ENCODE results near the gene CYP46A1. TPM values are rescaled to one million over a fixed set of nuclear protein-coding genes. Genes with fewer than 3 reads are reported as not detected.

Gene CYP46A1
- total RNA-seq, 3 donors from 2014 or later = 0.08 to 0.32 (median 0.14) TPM

DNA sequence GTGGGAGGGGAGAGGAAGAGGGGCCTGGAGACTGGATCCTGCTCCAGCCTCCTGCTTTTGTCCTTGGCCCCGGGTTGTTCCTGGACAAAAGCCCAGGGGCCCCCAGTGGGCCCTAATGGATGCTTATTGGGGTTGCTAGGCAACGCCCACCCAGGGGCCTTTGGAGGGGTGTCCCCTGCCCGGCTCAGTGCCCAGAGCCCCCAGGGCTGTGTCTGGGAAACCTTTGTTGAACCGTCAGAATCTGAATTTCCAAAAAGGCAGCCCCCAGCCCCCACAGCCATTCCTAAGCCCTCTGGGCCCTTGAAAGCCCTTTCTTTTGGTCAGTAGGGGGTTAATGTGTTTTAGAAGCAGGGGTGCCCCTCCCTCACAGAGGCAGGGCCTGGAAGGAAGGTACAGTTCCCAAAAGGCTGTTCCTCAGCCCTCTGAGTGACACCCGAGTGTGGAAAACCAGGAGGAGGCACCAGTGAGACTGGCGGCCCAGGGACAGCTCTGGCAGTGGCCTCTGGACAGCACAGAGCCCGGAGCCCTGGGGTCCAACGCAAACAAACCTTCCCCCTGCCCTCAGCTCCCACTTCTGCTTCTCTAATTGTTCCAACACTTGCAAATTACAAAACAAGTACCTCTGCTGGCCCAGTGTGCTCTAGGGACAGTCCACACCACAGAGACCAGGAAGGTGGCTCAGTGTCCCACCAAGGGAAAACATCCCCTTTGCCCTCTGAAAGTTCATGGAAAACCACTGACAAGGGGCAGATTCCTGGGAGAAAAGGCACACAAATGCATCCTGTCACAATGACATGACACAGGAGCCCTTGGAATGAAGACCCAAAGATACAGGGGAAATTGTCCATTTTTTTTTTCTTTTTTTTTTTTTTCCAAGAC lies 19.8 kb upstream of the CYP46A1 start:
- Mint-ChIP-seq H3K4me3 (no peak overlapping the region), H3K27me3 (ENCODE audit: low read depth) (peaks cover 25% of the 10 kb centered on the region), H3K36me3 (ENCODE audit: insufficient read depth) (no peaks in the 10 kb centered on the region), H3K4me1 (ENCODE audit: low read depth) (peaks cover 3% of the 10 kb centered on the region), H3K9me3 (no peaks in the 10 kb centered on the region)
- DNase-seq (no peak), ATAC-seq (no peak)

DNA sequence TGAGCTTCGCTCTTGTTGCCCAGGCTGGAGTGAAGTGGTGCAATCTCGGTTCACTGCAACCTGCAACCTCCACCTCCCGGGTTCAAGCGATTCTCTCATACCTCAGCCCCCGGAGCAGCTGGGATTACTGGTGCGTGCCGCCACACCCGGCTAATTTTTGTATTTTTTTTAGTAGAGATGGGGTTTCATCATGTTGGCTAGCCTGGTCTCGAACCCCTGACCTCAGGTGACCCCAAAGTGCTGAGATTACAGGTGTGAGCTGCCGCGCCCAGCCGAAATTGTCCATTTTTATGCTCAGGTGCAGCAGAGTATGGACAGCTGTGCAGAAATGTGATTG lies 19.2 kb upstream of the CYP46A1 start:
- DNase-seq (no peak), ATAC-seq (no peak)
- Mint-ChIP-seq H3K36me3 (ENCODE audit: insufficient read depth) (no peaks in the 10 kb centered on the region), H3K4me1 (ENCODE audit: low read depth) (peaks cover 3% of the 10 kb centered on the region), H3K27me3 (ENCODE audit: low read depth) (peaks cover 25% of the 10 kb centered on the region), H3K4me3 (no peak overlapping the region), H3K9me3 (no peaks in the 10 kb centered on the region)

DNA sequence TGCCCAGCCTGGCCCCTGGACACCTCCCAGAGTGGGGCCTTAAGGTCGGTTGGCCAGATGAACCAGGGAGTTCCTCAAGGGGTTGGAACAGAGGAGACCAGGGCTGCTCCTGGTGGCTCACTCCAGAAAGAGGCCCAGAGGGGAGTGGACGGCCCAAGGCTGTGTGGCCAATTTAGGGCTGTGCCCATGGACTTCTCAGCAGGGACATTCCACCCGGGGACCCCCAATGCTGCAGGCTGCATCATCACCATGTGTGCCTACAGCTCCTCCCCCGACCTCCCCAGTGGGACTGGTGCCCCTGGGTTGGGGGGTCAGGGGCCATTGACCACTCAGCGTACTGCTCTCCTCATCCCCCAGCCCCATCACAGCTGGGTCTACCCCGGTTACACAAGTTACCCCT lies 17.6 kb upstream of the CYP46A1 start:
- Mint-ChIP-seq H3K36me3 (ENCODE audit: insufficient read depth) (no peaks in the 10 kb centered on the region), H3K27me3 (ENCODE audit: low read depth) (peaks cover 12% of the 10 kb centered on the region), H3K4me1 (ENCODE audit: low read depth) (no peaks in the 10 kb centered on the region), H3K9me3 (no peaks in the 10 kb centered on the region), H3K4me3 (no peak overlapping the region)
- DNase-seq (no peak), ATAC-seq (no peak)

DNA sequence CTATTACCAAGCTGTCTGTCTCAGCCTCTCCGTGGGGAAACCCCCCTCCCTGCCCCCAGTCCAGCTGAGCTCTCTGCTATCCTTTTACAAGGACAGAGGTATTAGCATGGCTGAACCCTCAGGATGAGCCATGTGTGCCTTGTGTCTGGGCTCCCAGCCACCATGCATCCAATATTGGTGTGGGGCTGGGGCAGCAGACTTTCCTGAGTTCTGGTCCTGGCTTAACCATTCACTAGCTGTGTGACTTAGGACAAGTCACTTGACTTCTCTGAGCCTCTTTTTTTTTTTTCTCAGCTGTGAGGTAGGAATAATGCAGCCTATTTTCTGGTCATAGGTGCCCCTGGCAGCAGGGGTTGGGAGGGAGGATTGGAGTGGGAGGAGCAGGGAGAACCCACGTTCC lies 17.1 kb upstream of the CYP46A1 start:
- ATAC-seq = no peak
- Mint-ChIP-seq H3K4me1 (ENCODE audit: low read depth) (no peaks in the 10 kb centered on the region), H3K36me3 (ENCODE audit: insufficient read depth) (no peaks in the 10 kb centered on the region), H3K9me3 (no peaks in the 10 kb centered on the region), H3K4me3 (no peak overlapping the region), H3K27me3 (ENCODE audit: low read depth) (peaks cover 11% of the 10 kb centered on the region)
- DNase-seq = no peak

DNA sequence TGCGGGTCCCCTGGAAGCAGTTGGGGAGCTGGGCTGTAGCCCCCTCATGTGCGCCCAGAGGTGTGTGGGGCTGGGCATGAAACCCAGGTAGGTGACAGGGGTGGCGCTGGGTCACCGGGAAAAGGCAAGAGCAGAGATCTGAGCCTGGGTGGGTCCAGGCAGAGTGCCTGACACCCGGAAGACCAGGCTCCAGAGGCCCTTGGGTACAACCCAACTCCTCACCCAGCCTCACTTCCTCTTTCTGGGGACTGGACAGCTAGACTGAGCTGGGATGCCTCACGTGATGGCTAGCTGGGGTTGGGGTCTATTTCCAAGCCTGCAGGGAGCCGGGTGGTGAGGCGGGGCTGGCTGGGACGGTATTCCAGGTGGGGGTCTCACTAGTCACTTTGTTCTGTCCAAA lies 16.3 kb upstream of the CYP46A1 start:
- no peak for ATAC-seq
- no peak for DNase-seq
- Mint-ChIP-seq H3K9me3 (no peaks in the 10 kb centered on the region), H3K4me3 (no peak overlapping the region), H3K36me3 (ENCODE audit: insufficient read depth) (no peaks in the 10 kb centered on the region), H3K27me3 (ENCODE audit: low read depth) (peaks cover 8% of the 10 kb centered on the region), H3K4me1 (ENCODE audit: low read depth) (peaks cover 5% of the 10 kb centered on the region)

DNA sequence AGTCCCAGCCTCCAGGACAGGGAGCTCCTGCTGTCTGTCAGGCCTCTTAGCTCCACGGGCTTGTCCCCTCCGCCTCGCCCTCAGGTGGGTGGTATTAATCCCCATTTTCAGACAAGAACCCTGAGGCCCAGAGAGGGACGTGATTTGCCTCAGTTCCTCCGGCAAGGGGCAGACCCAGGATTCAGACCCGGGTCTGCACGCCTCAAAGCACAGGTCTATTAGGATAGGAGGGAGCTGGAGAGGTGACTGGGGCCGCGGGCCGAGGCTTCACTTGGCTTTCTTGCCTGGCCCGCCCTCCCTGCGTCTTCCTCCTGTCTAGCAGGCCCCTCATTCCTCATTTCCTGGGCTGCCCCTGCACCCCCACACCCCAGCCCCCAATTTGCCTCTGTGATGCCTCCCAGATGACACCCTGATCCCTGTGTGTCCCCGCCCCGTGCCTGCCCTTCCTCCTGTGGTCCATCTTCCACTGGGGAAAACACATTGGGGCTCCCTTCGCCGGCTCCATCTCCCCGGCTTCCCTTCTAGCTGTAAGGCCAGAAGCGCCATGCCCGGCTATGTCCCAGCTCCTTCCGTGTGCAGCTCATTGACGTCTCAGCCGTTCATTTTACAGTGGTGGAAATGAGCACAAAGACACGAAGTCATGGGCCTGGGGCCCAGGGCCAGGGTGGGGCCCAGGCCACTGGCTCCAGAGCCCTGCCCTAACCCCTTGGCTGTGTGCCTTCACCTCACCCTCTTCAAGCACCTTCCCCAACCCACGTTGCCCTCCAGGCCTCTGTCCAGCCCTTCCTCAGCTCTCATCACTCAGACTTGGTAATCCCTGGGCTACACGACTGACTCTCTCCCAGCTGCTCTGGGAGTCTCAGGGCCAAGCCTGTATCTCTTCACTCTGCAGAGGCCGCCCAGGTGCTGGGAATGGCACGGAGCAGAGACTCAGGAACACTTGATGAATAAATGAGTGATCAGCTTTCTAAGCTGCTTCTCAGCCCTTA lies 15.5 kb upstream of the CYP46A1 start:
- Mint-ChIP-seq H3K4me3 (no peak overlapping the region), H3K36me3 (ENCODE audit: insufficient read depth) (no peaks in the 10 kb centered on the region), H3K27me3 (ENCODE audit: low read depth) (peaks cover 6% of the 10 kb centered on the region), H3K4me1 (ENCODE audit: low read depth) (peaks cover 10% of the 10 kb centered on the region), H3K9me3 (no peaks in the 10 kb centered on the region)
- DNase-seq = no peak
- ATAC-seq = no peak

DNA sequence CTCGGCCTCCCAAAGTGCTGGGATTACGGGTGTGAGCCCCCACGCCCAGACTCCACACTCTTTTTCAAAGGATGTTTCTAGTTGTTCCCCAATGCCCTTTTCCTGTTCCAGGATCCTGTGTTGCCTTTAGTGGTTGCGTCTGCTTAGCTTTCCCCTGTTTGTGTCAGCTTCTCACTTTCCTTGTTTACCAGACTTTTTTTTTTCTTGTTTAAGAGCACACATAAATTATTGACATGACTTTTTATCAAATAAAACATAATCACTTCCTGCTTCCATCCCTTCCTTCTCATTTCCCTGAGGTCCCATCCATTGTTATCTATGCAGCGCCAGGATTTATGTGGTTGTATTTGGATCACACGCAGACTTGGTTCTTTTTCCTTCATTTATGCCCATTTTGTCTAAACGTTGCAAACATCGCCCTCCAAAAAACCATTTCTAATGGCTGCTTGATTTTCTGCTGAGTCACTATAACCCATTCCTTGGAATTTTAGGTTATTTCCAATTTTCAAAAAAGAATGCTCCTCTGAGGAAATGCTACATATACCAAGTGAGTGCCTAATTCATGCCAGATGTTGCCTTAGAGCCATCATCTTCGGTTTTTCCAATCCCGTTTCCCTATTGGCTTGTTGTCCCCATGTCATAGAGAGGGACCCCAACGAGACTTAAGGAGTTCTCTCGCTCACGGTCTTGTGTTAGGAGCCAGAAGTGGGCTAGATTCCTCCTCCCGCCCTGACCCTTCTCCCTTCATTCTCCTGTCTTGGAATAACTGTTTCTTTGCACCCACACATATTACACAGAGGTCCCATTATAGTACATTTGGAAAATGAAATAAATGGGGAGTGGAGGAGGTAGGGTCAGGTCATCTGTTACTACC lies 13.5 kb upstream of the CYP46A1 start:
- peaks cover 15% of the 10 kb centered on the region for H3K27me3 Mint-ChIP-seq (ENCODE audit: low read depth)
- H3K4me3 Mint-ChIP-seq = no peak overlapping the region
- H3K9me3 Mint-ChIP-seq = no peaks in the 10 kb centered on the region
- no peak for DNase-seq
- no peaks in the 10 kb centered on the region for H3K36me3 Mint-ChIP-seq (ENCODE audit: insufficient read depth)
- no peak for ATAC-seq
- H3K4me1 Mint-ChIP-seq (ENCODE audit: low read depth) = peaks cover 10% of the 10 kb centered on the region

DNA sequence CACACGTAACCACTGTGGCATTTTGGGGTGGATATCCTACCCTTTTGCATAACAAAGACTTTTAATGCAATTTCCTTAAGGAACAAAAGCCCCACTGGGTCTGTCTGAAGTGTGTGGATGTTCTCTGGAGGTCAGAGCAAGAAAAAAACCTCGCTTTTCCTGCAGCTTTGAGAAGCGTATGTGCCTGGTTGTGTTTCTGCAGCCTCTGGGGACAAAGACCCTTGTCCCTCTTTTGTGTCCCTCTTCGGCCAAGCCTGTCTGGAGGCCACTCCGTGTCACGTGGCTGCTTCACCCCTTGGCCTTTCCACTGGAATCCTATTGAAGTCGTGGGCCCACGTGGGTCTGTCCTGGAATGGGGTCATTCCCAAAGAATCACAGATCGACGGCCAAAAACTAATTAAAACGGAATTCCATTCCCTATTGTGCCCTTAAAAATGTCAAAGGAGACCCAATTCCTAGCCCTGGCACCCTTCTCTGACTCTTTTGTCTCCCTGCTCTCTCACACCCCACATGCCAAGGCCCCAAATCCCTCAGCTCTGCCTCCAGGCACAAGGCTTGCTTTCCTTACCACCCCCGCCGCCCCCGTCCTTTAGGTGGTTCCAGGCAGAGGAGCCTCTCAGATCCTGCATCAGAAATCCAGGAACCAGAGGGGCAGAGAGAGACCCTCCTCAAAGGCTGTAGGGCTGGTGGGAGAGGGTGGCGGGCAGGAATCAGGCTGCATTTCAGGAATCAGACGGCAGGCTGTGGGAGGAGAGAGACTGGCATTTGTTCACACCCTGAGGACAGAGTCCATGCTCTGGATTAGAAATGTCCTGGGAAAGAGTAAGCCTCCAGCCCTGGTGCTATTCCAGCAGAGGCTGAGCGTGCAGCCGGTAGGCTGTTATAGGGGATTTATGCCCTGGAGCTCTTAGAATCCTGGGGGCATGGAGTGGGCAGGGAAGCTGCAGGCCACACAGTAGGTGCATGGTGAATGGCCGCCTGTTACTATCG lies 12.6 kb upstream of the CYP46A1 start:
- no peaks in the 10 kb centered on the region for H3K36me3 Mint-ChIP-seq (ENCODE audit: insufficient read depth)
- no peak for ATAC-seq
- DNase-seq = no peak
- H3K4me3 Mint-ChIP-seq = no peak overlapping the region
- H3K9me3 Mint-ChIP-seq = no peaks in the 10 kb centered on the region
- peaks cover 16% of the 10 kb centered on the region for H3K4me1 Mint-ChIP-seq (ENCODE audit: low read depth)
- H3K27me3 Mint-ChIP-seq (ENCODE audit: low read depth) = peaks cover 16% of the 10 kb centered on the region

DNA sequence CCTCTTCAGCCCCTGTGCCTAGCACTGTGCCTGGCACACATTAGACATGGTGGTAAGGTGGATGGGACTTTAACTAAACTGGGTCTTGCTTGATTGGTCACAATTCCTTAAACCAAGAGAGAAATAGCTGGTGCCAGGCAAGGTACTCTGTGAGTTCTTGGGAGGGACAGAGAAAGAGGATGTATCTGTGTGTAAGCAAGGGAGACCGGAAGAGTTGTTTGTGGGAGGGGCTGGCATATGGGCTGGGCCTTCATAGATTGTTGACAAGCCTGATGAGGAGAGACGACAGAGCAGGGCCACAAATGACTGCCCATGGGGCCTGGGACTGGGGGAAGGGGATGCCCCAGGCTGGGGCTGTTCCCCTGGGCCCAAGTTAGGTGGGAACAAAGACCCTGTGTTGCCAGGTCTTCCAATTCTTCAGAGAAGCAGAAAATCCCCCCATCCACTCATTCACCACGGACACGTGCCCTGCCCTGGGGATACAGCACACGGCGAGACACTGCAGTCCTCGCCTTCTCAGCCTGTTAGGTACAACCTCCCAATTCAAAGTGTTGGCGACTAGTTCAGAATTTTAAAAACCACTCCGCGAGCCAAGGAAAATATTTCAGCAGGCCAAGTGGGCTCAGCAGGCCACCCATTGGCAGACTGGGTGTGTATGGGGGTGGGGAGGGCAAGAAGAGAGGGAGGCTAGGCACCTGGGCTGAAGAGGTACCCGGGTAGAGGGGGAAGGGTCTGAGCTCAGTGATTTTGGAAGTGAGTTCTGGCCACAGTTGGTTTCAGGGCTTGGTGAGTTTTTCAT lies 11.4 kb upstream of the CYP46A1 start:
- DNase-seq = no peak
- peaks cover 16% of the 10 kb centered on the region for H3K27me3 Mint-ChIP-seq (ENCODE audit: low read depth)

DNA sequence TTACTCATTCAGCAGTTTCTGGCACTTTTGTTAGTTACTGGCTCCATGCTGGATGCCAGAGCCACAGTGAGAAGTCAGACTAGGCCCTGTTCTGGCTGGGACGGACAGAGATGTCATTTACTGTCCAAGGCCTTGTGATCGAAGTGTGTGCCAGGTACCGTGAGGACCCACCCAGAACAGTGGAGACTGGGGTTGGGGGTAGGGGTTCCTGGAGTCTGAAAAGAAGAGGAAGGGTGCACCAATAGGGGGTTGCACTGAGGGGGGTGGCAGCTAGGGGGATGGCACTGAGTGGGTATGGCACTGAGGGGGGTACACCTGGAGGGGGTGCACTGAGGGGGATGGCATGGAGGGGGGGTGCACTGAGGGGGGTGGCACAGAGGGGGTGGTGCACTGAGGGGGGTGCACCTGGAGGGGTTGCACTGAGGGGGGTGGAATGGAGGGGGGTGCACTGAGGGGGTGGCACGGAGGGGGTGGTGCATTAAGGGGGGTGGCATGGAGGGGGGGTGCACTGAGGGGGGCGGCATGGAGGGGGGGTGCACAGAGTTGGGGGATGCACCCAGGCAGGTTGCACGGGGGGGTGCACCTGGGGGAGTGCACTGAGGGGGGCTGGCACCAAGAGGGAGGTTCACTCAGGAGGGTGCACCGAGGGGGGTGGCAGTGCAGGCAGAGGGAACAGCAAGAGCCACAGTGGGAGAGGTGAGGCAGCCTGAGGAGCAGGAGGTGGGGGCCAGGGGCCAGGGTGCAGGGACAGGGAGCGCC lies 10.6 kb upstream of the CYP46A1 start:
- H3K4me3 Mint-ChIP-seq = no peak overlapping the region
- peaks cover 21% of the 10 kb centered on the region for H3K4me1 Mint-ChIP-seq (ENCODE audit: low read depth)
- no peaks in the 10 kb centered on the region for H3K9me3 Mint-ChIP-seq

More for the DNA sequence above, 11.4 kb upstream of the CYP46A1 start:
- Mint-ChIP-seq H3K4me1 (ENCODE audit: low read depth) (peaks cover 21% of the 10 kb centered on the region), H3K36me3 (ENCODE audit: insufficient read depth) (no peaks in the 10 kb centered on the region), H3K4me3 (no peak overlapping the region), H3K9me3 (no peaks in the 10 kb centered on the region)
- no peak for ATAC-seq

DNA sequence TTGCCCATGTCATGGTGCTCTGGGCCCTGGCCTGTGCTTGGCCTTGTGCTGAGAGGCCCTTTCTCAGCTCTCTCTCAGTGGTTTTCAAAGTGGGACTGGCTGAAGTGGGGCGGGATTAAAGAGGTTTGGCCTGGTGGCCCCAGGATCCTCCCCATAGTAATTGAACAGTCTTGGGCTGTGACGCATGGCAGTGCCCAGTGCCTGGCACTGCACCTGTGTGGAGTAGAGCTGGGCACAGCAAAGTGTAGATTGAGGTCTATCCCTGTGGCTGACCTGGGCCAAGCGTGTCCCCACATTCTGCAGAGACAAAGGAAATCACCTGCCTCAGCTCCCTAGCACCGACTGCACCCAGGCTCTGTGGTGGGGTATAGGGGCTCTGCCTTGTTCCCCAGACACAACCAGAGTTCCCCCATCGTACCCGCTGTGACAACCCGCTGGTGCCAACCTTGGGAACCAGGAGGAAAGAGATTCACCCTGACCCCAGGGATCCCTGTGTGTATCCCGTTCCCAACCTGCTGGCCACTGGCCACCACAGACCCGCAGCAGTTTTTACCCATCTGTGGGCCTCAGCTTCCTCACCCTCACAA lies 9.9 kb upstream of the CYP46A1 start:
- DNase-seq (no peak), ATAC-seq (no peak)
- Mint-ChIP-seq H3K36me3 (ENCODE audit: insufficient read depth) (no peaks in the 10 kb centered on the region), H3K27me3 (ENCODE audit: low read depth) (peaks cover 16% of the 10 kb centered on the region), H3K9me3 (no peaks in the 10 kb centered on the region), H3K4me1 (ENCODE audit: low read depth) (peaks cover 21% of the 10 kb centered on the region), H3K4me3 (no peak overlapping the region)

More for the DNA sequence above, 10.6 kb upstream of the CYP46A1 start:
- peaks cover 16% of the 10 kb centered on the region for H3K27me3 Mint-ChIP-seq (ENCODE audit: low read depth)
- ATAC-seq (no peak), DNase-seq (no peak)
- no peaks in the 10 kb centered on the region for H3K36me3 Mint-ChIP-seq (ENCODE audit: insufficient read depth)

All from activated T-cell treated with anti-CD3 and anti-CD28 coated beads, Interleukin-2, amount 50 U/mL, for 4 hours (primary cell).